DND-41 (cell line): ENCODE measurements around the gene CNTN5.

Experiments used
- ATAC-seq: fragments of 200-7000 bp; cut with Tn5 transposase; 3 replicates; pipeline ENCODE4 v1.9.1; 2021; ENCODE audit warnings: low read depth; ENCODE audit not compliant: insufficient read depth
- DNase-seq: peaks from one replicate; pipeline ENCODE4 v3.0.0-alpha.2; 2020
- H2AFZ ChIP-seq: 2 replicates; pipeline ENCODE4 v1.6.0; 2012; ENCODE audit warnings: low read depth, low read length
- H3K27ac ChIP-seq: 2 replicates; pipeline ENCODE4 v1.5.1; 2012; ENCODE audit warnings: low read length, inconsistent platforms
- H3K27me3 ChIP-seq: fragments of 200-600 bp; sonication (generic); 2 replicates; pipeline ENCODE4 v1.6.0; 2012; ENCODE audit warnings: low read length, mild to moderate bottlenecking, inconsistent platforms; ENCODE audit not compliant: insufficient read depth, poor library complexity
- H3K36me3 ChIP-seq: 2 replicates; pipeline ENCODE4 v1.5.1; 2012; ENCODE audit warnings: low read length, inconsistent platforms; ENCODE audit not compliant: insufficient read depth
- H3K4me1 ChIP-seq: 2 replicates; pipeline ENCODE4 v1.5.1; 2012; ENCODE audit warnings: mild to moderate bottlenecking, low read length; ENCODE audit not compliant: insufficient read depth
- H3K4me2 ChIP-seq: 2 replicates; pipeline ENCODE4 v1.6.0; 2012; ENCODE audit warnings: mild to moderate bottlenecking, moderate library complexity, low read length, inconsistent platforms; ENCODE audit not compliant: insufficient read depth
- H3K4me3 ChIP-seq, 2 experiments: fragments of 200-600 bp in 1 of 2; shearing (Covaris generic) in 1 of 2; 2 replicates each; pipeline ENCODE4 v1.5.1; 2012 to 2016; ENCODE audit warnings: inconsistent platforms in 2 of 2, low read length in 2 of 2, mild to moderate bottlenecking in 2 of 2, low read depth in 1 of 2, moderate library complexity in 1 of 2
- H3K79me2 ChIP-seq: 2 replicates; pipeline ENCODE4 v1.6.0; 2012; ENCODE audit warnings: low read length, inconsistent platforms; ENCODE audit not compliant: insufficient read depth
- H3K9ac ChIP-seq: 2 replicates; pipeline ENCODE4 v1.6.0; 2012; ENCODE audit warnings: low read depth, mild to moderate bottlenecking, inconsistent platforms, low read length, moderate library complexity
- H3K9me3 ChIP-seq: 2 replicates; pipeline ENCODE4 v1.5.1; 2012; ENCODE audit warnings: low read length, moderate library complexity, mild to moderate bottlenecking, inconsistent platforms; ENCODE audit not compliant: insufficient read depth, severe bottlenecking
- H4K20me1 ChIP-seq: 2 replicates; pipeline ENCODE4 v1.6.0; 2012; ENCODE audit warnings: low read length; ENCODE audit not compliant: insufficient read depth
- EZH2 ChIP-seq: IDR thresholded peaks from 3 replicates; pipeline ENCODE4 v1.6.1; 2012; ENCODE audit warnings: borderline replicate concordance, low read depth, mild to moderate bottlenecking, moderate library complexity, low read length, inconsistent platforms; ENCODE audit not compliant: severe bottlenecking
- TF ChIP-seq, protein P1 (sequence below): IDR thresholded peaks from 2 replicates; pipeline ENCODE4 v1.5.1; 2012; ENCODE audit warnings: borderline replicate concordance, low read length, moderate library complexity, mild to moderate bottlenecking; ENCODE audit not compliant: poor library complexity, severe bottlenecking; ENCODE audit errors: extremely low read depth

The CNTN5 gene

DNA sequence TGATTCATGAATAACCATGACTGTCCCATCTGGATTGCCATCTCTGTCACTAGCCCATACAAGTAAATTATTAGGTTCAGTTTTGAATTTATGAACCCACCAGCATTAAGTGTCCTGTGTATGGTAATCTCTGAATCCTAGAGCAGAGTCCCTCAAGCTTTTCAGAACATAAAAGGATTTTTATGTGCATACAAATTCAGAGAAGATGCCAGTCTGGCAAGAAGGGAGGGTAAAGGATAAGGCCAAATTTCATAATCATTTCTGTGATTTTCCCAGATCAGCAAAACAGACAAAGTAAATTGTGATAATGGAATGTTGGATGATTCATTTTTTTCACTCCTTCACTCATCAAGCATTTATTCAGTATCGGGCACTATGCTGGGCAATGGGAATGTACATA is 1295.2 kb downstream of the CNTN5 start:
- Histone ChIP-seq H3K9me3 (no peaks in the 10 kb centered on the region), H3K27ac (no peak overlapping the region), H2AFZ (no peak overlapping the region), H3K4me2 (no peak overlapping the region), H3K79me2 (no peaks in the 10 kb centered on the region), H3K4me1 (no peaks in the 10 kb centered on the region), H3K36me3 (no peaks in the 10 kb centered on the region), H3K27me3 (no peaks in the 10 kb centered on the region), H3K4me3 (no peak overlapping the region), H4K20me1 (no peaks in the 10 kb centered on the region), H3K9ac (no peak overlapping the region)
- ATAC-seq, result no peak
- TF ChIP-seq, protein P1, sequence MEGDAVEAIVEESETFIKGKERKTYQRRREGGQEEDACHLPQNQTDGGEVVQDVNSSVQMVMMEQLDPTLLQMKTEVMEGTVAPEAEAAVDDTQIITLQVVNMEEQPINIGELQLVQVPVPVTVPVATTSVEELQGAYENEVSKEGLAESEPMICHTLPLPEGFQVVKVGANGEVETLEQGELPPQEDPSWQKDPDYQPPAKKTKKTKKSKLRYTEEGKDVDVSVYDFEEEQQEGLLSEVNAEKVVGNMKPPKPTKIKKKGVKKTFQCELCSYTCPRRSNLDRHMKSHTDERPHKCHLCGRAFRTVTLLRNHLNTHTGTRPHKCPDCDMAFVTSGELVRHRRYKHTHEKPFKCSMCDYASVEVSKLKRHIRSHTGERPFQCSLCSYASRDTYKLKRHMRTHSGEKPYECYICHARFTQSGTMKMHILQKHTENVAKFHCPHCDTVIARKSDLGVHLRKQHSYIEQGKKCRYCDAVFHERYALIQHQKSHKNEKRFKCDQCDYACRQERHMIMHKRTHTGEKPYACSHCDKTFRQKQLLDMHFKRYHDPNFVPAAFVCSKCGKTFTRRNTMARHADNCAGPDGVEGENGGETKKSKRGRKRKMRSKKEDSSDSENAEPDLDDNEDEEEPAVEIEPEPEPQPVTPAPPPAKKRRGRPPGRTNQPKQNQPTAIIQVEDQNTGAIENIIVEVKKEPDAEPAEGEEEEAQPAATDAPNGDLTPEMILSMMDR, result no peak
- TF ChIP-seq EZH2, result no peak
- DNase-seq, result no peak

DNA sequence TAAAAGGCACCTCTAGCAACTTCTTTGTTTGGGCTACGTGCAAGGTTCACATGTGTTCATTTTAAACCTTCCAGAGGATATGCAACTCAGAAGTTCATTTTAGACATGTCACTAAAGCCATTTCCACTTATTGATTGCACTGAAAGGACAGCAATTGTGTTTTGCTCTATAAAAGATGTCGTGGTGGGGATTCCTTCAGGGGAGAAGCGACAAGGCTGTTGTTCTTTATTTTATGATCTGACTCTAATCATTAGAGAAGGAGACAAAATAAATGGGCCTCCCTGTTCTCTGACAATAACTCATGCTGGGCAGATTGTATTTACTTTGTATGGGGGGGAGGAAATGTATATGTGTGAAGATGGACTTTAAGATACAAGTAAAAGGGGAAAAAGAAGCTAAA is 1296.2 kb downstream of the CNTN5 start:
- Histone ChIP-seq H3K4me3 (no peak overlapping the region), H3K9ac (no peak overlapping the region), H3K27ac (no peak overlapping the region), H3K79me2 (no peaks in the 10 kb centered on the region), H3K36me3 (no peaks in the 10 kb centered on the region), H3K9me3 (no peaks in the 10 kb centered on the region), H2AFZ (no peak overlapping the region), H3K27me3 (no peaks in the 10 kb centered on the region), H3K4me2 (no peak overlapping the region), H4K20me1 (no peaks in the 10 kb centered on the region), H3K4me1 (no peaks in the 10 kb centered on the region)
- ATAC-seq, result no peak
- no peak for DNase-seq
- TF ChIP-seq, protein P1, result no peak

DNA sequence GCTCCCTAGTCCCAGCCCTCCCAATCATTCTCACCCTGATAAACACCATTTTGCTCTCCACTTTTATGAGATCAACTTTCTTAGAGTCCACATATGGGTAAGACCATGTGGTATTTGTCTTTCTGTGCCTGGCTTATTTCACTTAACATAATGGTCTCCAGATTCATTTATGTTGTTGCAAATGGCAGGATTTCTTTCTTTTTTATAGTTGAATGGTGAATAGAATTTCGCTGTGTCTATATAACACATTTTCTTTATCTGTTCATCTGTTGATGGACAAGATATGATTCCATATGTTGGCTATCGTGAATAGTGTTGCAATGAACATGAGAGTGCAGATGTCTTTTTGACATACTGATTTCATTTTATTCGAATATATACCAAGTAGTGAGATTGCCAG is 1298.9 kb downstream of the CNTN5 start:
- Histone ChIP-seq H3K4me3 (no peak overlapping the region), H4K20me1 (no peaks in the 10 kb centered on the region), H3K36me3 (no peaks in the 10 kb centered on the region), H3K79me2 (no peaks in the 10 kb centered on the region), H2AFZ (no peak overlapping the region), H3K27me3 (no peaks in the 10 kb centered on the region), H3K4me1 (no peaks in the 10 kb centered on the region), H3K9me3 (no peaks in the 10 kb centered on the region), H3K4me2 (no peak overlapping the region), H3K9ac (no peak overlapping the region), H3K27ac (no peak overlapping the region)
- no peak for ATAC-seq
- DNase-seq, result no peak
- TF ChIP-seq, protein P1, result no peak
- no peak for TF ChIP-seq EZH2
